Gastrocnemius medialis (tissue), 4 donors: Measurements from ENCODE around the gene KCNIP4.

Experiments used
- POLR2A ChIP-seq, 2 donors: fragments of 450-650 bp; IDR thresholded peaks; one replicate each; pipeline ENCODE4 v1.6.1; 2017; ENCODE audit warnings: antibody characterized with exemption in 2 of 2, mild to moderate bottlenecking in 2 of 2, moderate library complexity in 2 of 2
- TF ChIP-seq, protein P1 (sequence below), 5 experiments: fragments of 450-650 bp in 3 of 5; fragments of 200-600 bp in 2 of 5; sonication (generic) in 2 of 5; IDR thresholded peaks in 4 of 5; conservative IDR thresholded peaks in 1 of 5; 1 replicate in 4 of 5; 2 replicates in 1 of 5; pipeline ENCODE4 v1.5.1; 2016 to 2019; ENCODE audit warnings: antibody characterized with exemption in 5 of 5, mild to moderate bottlenecking in 3 of 5, moderate library complexity in 3 of 5

DNA sequence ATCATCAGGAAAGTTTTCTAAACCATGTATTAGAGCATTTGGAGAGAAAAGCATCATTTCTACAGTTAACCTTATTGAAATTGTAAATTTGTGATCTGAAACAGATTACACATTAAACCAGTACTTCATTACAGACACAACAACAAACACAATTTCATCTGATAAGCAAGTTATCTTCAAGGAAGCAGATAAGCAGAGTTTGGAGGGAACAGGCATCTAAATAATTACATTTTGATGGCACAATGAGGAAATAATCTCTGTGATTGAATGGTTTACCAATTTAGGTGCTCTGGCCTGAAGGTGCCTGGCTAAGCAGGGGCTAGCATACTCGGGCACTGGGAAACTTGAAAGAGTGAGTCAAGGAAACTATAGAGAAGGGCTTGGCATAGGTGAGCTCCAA, 628.5 kb downstream of the KCNIP4 start:
- TF ChIP-seq, protein P1, sequence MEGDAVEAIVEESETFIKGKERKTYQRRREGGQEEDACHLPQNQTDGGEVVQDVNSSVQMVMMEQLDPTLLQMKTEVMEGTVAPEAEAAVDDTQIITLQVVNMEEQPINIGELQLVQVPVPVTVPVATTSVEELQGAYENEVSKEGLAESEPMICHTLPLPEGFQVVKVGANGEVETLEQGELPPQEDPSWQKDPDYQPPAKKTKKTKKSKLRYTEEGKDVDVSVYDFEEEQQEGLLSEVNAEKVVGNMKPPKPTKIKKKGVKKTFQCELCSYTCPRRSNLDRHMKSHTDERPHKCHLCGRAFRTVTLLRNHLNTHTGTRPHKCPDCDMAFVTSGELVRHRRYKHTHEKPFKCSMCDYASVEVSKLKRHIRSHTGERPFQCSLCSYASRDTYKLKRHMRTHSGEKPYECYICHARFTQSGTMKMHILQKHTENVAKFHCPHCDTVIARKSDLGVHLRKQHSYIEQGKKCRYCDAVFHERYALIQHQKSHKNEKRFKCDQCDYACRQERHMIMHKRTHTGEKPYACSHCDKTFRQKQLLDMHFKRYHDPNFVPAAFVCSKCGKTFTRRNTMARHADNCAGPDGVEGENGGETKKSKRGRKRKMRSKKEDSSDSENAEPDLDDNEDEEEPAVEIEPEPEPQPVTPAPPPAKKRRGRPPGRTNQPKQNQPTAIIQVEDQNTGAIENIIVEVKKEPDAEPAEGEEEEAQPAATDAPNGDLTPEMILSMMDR (IDR thresholded peaks at IDR 0.05 in 4 of 5, conservative IDR thresholded peaks at IDR 0.05 in 1 of 5): no peak
- TF ChIP-seq POLR2A (IDR thresholded peaks at IDR 0.05): no peak
